Peyer's patch (tissue), 4 donors: ENCODE results near the gene EN1.

Source experiments
- POLR2A ChIP-seq, 2 donors: fragments of 450-650 bp; IDR thresholded peaks; one replicate each; pipeline ENCODE4 v1.5.1; 2017; ENCODE audit warnings: antibody characterized with exemption in 2 of 2, mild to moderate bottlenecking in 2 of 2, moderate library complexity in 2 of 2
- TF ChIP-seq, protein P1 (sequence below), 6 experiments: fragments of 450-650 bp in 4 of 6; fragments of 200-600 bp in 2 of 6; sonication (generic) in 1 of 6; IDR thresholded peaks; one replicate each; pipeline ENCODE4 v1.5.1; 2017 to 2019; ENCODE audit warnings: antibody characterized with exemption in 6 of 6, mild to moderate bottlenecking in 3 of 6, moderate library complexity in 1 of 6

DNA sequence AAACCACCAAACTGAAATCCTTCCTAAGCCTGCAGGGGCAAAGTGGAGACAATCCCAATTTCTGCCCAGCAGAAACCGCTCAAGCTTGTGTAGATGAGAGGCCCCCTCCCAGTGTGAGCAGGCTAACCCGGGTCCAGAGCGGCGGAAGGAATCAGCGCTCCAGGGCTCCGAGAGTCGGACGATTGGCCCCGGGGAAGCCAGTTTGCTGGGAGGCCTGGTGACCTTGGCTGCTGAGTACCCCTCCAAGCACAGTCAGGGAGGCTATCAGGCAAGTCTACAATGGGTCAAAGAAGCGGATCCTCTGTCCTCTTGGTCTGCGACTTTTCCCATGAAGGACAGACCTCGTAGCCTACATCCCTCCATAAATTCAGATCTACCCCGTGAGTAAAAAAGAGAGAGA is 16.8 kb upstream of the EN1 start:
- TF ChIP-seq, protein P1, sequence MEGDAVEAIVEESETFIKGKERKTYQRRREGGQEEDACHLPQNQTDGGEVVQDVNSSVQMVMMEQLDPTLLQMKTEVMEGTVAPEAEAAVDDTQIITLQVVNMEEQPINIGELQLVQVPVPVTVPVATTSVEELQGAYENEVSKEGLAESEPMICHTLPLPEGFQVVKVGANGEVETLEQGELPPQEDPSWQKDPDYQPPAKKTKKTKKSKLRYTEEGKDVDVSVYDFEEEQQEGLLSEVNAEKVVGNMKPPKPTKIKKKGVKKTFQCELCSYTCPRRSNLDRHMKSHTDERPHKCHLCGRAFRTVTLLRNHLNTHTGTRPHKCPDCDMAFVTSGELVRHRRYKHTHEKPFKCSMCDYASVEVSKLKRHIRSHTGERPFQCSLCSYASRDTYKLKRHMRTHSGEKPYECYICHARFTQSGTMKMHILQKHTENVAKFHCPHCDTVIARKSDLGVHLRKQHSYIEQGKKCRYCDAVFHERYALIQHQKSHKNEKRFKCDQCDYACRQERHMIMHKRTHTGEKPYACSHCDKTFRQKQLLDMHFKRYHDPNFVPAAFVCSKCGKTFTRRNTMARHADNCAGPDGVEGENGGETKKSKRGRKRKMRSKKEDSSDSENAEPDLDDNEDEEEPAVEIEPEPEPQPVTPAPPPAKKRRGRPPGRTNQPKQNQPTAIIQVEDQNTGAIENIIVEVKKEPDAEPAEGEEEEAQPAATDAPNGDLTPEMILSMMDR (IDR thresholded peaks at IDR 0.05) = no peak
- no peak for TF ChIP-seq POLR2A (IDR thresholded peaks at IDR 0.05)
